H1 (cell line): Measurements from ENCODE around the gene DCAF6. TPM values are rescaled to one million over a fixed set of nuclear protein-coding genes. Genes with fewer than 3 reads are reported as not detected.

ENCODE experiments used
- RBBP5 ChIP-seq: IDR thresholded peaks from 2 replicates; pipeline ENCODE4 v1.7.1; 2012; ENCODE audit warnings: low read depth, mild to moderate bottlenecking, inconsistent platforms, low read length, moderate library complexity, borderline replicate concordance
- TAF1 ChIP-seq: IDR thresholded peaks from 2 replicates; pipeline ENCODE4 v1.6.1; 2011; ENCODE audit warnings: mild to moderate bottlenecking, low read depth, low read length
- polyA plus RNA-seq, 7 experiments: library from polyadenylated mRNA; depleted of rRNA in 3 of 7; stranded (reverse) in 5 of 7; unstranded in 2 of 7; fragments of >200 nt in 5 of 7; fragments of 200-250 nt in 2 of 7; gene quantifications; 1 replicate in 5 of 7; 2 replicates in 1 of 7; 4 replicates in 1 of 7; pipeline versions ENCODE4 v1.2.1 to v1.2.3, GENCODE V29; 2011 to 2013; ENCODE audit warnings: missing spikeins in 2 of 7, mixed read lengths in 2 of 7
- total RNA-seq: library from RNA; stranded (reverse); fragmentation: NEBNext Ultra II Directional; extraction: Animal tissue kit (Norgen Biotek cat#: 25700); gene quantifications from 2 replicates; pipeline ENCODE4 v1.2.1, GENCODE V29; 2021
- TF ChIP-seq, protein P1 (sequence below): IDR thresholded peaks from 2 replicates; pipeline ENCODE4 v1.6.1; 2011; ENCODE audit warnings: low read length, improper control_type of control experiment

The DCAF6 gene
- total and polyA plus RNA-seq, 2 of the 8 experiments (the other 6 are each of a cell fraction or from before 2014, with no cell fraction given), result 12.3 to 17.4 TPM

DNA sequence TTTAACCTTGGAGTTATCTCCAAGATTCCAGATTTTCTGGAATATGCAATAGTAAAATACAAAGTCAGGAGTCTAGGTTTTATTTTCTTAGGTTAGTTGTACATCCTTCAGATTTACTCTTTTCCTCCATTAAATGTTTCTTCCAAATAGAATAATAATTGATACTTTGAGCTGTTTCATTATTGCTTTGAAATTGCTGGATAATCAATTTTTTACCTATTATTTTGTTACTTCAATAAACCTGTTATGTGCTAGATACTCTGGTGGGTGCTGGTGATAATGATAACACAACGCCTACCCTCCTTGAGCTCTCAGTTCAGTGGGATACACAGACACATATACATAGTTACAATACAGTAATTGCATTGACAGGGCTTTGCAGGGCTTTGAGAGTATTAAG lies 120.9 kb downstream of the DCAF6 start (continued):
- TF ChIP-seq, protein P1, sequence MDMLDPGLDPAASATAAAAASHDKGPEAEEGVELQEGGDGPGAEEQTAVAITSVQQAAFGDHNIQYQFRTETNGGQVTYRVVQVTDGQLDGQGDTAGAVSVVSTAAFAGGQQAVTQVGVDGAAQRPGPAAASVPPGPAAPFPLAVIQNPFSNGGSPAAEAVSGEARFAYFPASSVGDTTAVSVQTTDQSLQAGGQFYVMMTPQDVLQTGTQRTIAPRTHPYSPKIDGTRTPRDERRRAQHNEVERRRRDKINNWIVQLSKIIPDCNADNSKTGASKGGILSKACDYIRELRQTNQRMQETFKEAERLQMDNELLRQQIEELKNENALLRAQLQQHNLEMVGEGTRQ, result no peak
- TF ChIP-seq RBBP5 (no peak), TAF1 (no peak)
